GM18511 (cell line): ENCODE results near the gene TCF4.

Experiments used
- ATAC-seq: cut with Tn5 transposase; IDR thresholded peaks from one replicate; pipeline ENCODE4 v1.9.1; 2021; ENCODE audit warnings: mild to moderate bottlenecking, moderate library complexity; ENCODE audit not compliant: unreplicated experiment

Gene TCF4

DNA sequence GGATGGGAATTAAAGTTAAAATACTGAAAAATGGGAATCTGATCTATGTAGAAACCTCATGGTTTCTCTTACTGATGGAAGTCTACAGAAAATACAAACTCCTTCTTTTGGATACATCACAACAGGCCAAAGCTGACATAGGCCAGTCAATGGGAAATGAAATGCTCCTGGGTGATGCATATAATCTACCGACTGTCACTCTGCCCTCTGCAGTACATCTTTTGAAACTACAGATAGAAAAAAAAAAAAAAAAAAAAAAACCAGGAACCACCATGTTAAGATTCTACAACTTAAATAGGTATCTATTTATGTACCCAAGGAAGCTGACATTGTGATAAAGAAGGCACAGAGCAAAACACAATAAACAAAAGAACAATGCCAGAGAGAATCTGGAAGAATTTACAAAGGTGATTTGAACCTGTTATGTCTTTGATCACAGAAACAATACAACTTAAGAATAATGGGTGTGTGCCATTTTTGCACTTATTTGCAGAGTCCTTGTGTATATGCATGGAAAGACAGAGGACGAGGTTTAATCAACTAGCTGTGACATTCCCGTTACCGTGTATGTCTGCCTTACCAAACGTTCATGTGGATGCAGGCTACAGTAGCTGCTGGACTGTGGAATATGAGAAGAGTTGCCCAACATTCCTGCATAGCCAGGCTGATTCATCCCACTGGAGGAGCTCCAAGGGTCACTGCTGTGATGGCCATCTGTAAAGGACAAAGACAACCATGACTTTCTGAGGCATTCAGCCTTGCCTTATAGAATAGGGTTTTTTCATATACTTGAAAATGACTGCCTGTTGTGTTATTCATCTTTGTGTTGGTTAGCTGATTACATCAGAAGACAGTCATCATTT is 312.7 kb downstream of the TCF4 start:
- no peak for ATAC-seq

DNA sequence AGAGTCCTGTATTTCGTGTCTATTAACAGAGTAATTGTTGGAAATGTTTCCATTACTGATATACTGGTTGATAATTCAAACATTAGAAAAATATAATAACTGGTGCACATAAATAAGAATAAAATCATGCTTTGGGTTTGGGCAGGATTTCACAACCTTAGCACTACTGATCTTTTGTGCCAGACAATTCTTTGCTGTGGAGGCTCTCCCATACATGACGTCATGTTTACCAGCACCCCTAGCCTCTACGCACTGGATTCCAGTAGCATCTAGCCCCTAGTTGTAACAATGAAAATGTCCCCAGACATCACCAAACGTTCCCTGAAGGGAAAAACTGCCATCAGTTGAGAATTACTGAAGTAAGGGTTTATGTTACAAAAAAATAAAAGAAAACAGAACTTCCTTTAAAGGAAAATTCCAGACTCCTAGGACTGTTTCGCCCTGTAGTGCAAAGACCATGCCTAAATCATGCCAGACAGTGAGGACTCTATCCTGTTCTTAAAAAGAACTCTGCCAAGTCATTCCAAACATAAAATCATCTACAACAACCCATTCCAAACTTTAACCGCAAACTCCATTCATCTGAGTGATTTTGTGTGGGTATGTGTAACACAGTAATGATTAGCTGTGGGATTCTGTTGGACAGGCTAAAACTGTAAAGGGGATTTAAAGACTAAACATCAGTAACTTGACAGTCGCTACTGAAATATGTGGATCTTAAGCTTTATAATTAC is 315.3 kb downstream of the TCF4 start:
- ATAC-seq = no peak

- no peak for ATAC-seq
These were observed 318.4 kb downstream of the TCF4 start for GRCh38 chr18:55269622-55270021.

DNA sequence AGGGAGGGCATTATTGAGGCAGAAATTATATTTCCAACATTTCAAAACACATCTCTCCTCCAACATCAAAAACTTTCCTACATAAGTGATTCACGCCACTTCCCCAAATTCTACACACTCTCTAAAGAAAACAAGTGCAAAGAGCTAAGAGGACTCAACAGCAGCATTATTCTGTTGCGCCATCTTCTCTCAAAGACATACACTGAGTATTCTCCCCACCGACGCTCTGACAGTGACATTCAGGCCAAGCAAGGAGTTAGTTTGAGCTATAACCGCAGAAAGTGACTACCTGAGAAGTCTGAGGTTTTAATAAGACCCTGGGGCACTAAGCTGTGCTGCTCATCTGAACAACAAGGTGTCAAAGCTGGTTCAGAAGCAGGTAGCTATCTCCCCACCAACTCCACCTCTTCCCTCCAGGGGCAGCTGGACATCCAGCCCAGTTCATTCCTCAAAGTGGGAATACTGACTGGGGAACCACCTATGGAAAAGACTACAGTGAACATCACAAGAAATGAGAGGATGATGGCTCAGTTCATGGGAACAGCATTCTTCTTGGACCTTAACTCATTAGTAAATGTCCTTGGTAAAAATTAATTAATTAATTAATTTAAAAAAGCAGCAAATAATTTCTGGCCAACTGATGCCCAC is 319.2 kb downstream of the TCF4 start:
- peak; percentile 65 for ATAC-seq

DNA sequence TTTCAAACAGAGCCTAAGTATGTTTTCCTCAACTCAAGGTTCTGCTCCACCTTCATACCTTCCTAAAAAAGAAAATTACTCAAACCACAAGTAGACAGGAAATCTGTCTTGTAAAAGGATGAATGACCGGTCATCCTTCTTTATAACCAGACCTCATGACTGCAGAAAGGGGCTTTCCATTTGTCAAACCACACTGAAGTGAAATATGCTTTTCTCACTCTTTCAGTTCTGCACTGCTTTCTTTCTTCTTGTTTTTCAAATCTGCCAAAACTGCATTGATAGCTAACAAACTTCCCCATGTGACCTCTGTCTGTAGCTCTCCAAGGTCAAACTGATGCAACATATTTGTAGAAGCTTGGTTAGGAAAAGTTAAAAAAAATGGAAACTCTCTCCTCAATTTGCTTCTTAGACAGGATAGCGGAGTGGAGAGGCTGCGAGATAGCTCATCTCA is 319.8 kb downstream of the TCF4 start:
- ATAC-seq = peak; percentile 73

GRCh38 chr18:55266981-55267380 is 321.0 kb downstream of the TCF4 start:
- no peak for ATAC-seq

- ATAC-seq = peak; percentile 50
These were observed 322.0 kb downstream of the TCF4 start for GRCh38 chr18:55265984-55266383.

GRCh38 chr18:55265130-55265675 is 322.8 kb downstream of the TCF4 start:
- no peak for ATAC-seq

GRCh38 chr18:55264108-55264507 is 323.9 kb downstream of the TCF4 start:
- no peak for ATAC-seq

DNA sequence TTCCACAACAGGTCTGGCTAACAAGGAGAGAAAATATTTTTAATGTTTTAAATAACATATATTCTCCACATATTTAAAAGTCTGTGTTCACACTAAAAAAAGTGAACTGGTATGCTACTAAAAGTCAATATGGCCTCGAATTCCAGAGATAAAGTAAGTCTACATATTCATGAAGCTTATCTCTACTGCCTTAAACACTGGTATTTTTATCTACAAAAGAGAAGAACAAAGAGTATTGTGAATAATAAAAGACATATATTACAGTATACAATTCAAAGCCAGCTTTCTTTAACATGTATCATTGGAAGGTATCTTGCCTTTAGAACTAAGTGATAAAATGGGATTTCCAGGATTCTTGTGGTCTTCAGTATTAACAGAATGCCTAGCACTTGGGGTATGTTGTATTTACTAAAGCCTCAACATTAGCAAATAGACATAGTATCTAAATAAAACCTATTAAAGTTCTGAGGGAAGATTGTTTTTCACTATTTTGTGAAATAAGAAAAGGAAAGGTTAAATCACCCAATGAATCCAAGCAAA is 325.9 kb downstream of the TCF4 start:
- no peak for ATAC-seq

- ATAC-seq = no peak
These were observed 326.7 kb downstream of the TCF4 start for GRCh38 chr18:55261253-55261652.

DNA sequence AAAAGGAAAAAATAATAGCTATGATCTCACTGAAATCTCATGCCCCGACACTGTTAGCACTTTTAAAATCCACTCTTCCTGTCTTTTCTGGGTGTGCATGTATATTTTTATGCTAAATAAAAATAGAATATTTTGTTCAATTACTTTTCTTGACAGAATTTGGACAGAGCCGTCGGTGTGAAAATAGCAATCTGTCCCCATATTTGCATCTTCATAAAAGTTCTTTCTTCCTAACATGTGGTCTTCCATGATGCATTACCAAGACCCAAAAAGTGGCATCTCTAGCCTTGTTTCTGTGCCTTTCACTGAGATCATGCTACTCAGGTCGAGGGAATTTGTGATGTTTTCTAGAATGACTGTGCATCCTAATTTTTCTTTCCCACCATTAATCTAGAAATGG is 329.9 kb downstream of the TCF4 start:
- no peak for ATAC-seq

DNA sequence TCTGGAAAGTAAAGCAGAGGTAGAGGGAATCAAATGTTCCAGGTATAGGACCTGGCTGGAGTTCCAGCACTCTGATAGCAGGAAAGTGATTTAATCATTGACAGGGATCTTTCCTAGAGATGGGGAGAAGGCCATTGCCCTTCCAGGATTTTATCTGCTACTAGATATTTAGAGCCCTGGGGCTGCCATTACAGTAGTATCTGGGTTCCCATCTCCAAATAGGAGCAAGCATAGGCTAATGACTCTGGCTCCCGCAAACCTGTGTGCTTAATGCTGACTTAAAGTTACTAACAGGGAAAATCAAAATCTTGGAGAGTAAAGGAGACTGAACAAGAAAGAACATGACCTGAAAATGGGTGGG is 331.1 kb downstream of the TCF4 start:
- no peak for ATAC-seq

GRCh38 chr18:55256226-55256928 is 331.6 kb downstream of the TCF4 start:
- ATAC-seq = no peak

GRCh38 chr18:55253814-55254213 is 334.2 kb downstream of the TCF4 start:
- ATAC-seq = no peak

DNA sequence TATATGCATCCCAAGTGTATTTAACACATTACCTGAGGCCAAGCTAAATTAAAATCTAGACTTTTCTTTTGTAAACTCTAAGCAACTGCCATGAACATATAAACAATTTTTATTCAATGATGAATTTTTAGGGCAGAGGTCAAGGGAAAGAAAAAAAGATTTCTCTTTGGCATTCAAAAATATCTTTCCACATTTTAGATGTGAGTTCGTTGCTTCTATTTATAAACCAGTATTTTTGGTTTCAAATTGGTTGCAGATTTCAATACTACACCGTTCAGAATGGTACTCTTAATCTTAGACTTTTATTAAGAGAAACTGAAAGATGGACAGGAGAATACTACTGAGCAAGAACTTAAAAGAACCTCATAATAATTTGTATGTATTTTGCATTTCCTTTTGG is 335.1 kb downstream of the TCF4 start:
- ATAC-seq = peak; percentile 56

DNA sequence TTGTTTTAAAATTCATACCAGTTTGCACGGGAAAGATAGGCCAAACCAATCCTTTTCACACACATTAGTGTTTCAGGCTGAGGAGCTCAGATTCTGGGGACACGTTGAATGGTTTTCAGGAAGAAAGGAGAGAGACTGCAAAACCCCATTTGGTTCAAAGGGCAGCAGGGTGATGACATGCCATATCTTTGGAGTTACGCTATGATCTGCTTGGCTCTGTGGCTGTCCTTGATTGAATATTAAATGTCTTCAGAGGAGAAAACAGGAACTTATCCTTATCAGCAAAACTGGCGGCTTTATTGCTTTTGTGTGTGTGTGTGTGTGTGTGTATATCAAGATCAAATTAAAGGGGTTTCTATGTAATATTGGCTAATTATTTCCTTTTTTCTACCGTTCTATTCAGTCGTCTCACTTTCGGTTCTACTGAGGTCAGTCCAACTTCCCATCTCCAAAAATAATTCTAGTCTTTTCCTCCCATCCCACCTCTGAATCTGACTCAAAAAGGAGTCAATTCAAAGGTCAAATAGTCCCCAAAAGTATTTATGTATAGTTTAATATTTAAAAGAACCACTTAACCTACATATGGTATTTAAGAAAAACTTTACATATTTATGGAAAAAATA is 335.8 kb downstream of the TCF4 start:
- no peak for ATAC-seq

- no peak for ATAC-seq
These were observed 336.6 kb downstream of the TCF4 start for GRCh38 chr18:55251254-55251971.

GRCh38 chr18:55250768-55251173 is 337.2 kb downstream of the TCF4 start:
- ATAC-seq = peak; percentile 34
